ENCODE results near the gene ZFP36L2.

ZFP36L2 gene

GRCh38 chr2:43203373-43203772 is 23.0 kb downstream of the ZFP36L2 start:
- Histone ChIP-seq H3K4me1 (ENCODE audit: insufficient read depth, low read length) (no peaks in the 10 kb centered on the region), H3K9me3 (ENCODE audit: low read length) (no peaks in the 10 kb centered on the region), H2AFZ (ENCODE audit: low read depth, low read length) (no peak overlapping the region), H3K27me3 (ENCODE audit: insufficient read depth, low read length) (no peaks in the 10 kb centered on the region), H3K36me3 (ENCODE audit: insufficient read depth, low read length) (no peaks in the 10 kb centered on the region), H3K4me3 (ENCODE audit: low read length) (no peak overlapping the region)

- Histone ChIP-seq H2AFZ (ENCODE audit: low read depth, low read length) (no peak overlapping the region), H3K36me3 (ENCODE audit: insufficient read depth, low read length) (no peaks in the 10 kb centered on the region), H3K27me3 (ENCODE audit: insufficient read depth, low read length) (no peaks in the 10 kb centered on the region), H3K9me3 (ENCODE audit: low read length) (no peaks in the 10 kb centered on the region), H3K4me1 (ENCODE audit: insufficient read depth, low read length) (peaks cover 2% of the 10 kb centered on the region), H3K4me3 (ENCODE audit: low read length) (no peak overlapping the region)
Observed at GRCh38 chr2:43202289-43202688, 24.1 kb downstream of the ZFP36L2 start.

- no peak overlapping the region for H3K4me3 ChIP-seq (ENCODE audit: low read length)
- H3K9me3 ChIP-seq (ENCODE audit: low read length) = no peaks in the 10 kb centered on the region
- peaks cover 8% of the 10 kb centered on the region for H3K4me1 ChIP-seq (ENCODE audit: insufficient read depth, low read length)
- no peak overlapping the region for H2AFZ ChIP-seq (ENCODE audit: low read depth, low read length)
- no peaks in the 10 kb centered on the region for H3K36me3 ChIP-seq (ENCODE audit: insufficient read depth, low read length)
- H3K27me3 ChIP-seq (ENCODE audit: insufficient read depth, low read length) = no peaks in the 10 kb centered on the region
Observed at GRCh38 chr2:43201497-43201896, 24.9 kb downstream of the ZFP36L2 start.

- H3K36me3 ChIP-seq (ENCODE audit: insufficient read depth, low read length) = no peaks in the 10 kb centered on the region
Observed at GRCh38 chr2:43201016-43201415, 25.4 kb downstream of the ZFP36L2 start.

GRCh38 chr2:43199492-43200488 is 26.6 kb downstream of the ZFP36L2 start:
- Histone ChIP-seq H3K27me3 (ENCODE audit: insufficient read depth, low read length) (no peaks in the 10 kb centered on the region), H3K36me3 (ENCODE audit: insufficient read depth, low read length) (no peaks in the 10 kb centered on the region), H3K4me3 (ENCODE audit: low read length) (no peak overlapping the region), H2AFZ (ENCODE audit: low read depth, low read length) (no peak overlapping the region), H3K4me1 (ENCODE audit: insufficient read depth, low read length) (peaks cover 8% of the 10 kb centered on the region), H3K9me3 (ENCODE audit: low read length) (no peaks in the 10 kb centered on the region)

More at GRCh38 chr2:43201016-43201415, 25.4 kb downstream of the ZFP36L2 start:
- Histone ChIP-seq H3K9me3 (ENCODE audit: low read length) (no peaks in the 10 kb centered on the region), H3K27me3 (ENCODE audit: insufficient read depth, low read length) (no peaks in the 10 kb centered on the region), H3K4me3 (ENCODE audit: low read length) (no peak overlapping the region), H2AFZ (ENCODE audit: low read depth, low read length) (no peak overlapping the region), H3K4me1 (ENCODE audit: insufficient read depth, low read length) (peaks cover 8% of the 10 kb centered on the region)

GRCh38 chr2:43198263-43198662 is 28.1 kb downstream of the ZFP36L2 start:
- H2AFZ ChIP-seq (ENCODE audit: low read depth, low read length) = no peak overlapping the region
- no peak overlapping the region for H3K4me3 ChIP-seq (ENCODE audit: low read length)
- no peaks in the 10 kb centered on the region for H3K36me3 ChIP-seq (ENCODE audit: insufficient read depth, low read length)
- no peaks in the 10 kb centered on the region for H3K27me3 ChIP-seq (ENCODE audit: insufficient read depth, low read length)
- no peaks in the 10 kb centered on the region for H3K9me3 ChIP-seq (ENCODE audit: low read length)
- H3K4me1 ChIP-seq (ENCODE audit: insufficient read depth, low read length) = peaks cover 8% of the 10 kb centered on the region

- Histone ChIP-seq H3K27me3 (ENCODE audit: insufficient read depth, low read length) (no peaks in the 10 kb centered on the region), H3K36me3 (ENCODE audit: insufficient read depth, low read length) (no peaks in the 10 kb centered on the region), H3K9me3 (ENCODE audit: low read length) (no peaks in the 10 kb centered on the region), H2AFZ (ENCODE audit: low read depth, low read length) (no peak overlapping the region), H3K4me1 (ENCODE audit: insufficient read depth, low read length) (peaks cover 8% of the 10 kb centered on the region), H3K4me3 (ENCODE audit: low read length) (no peak overlapping the region)
Observed at GRCh38 chr2:43197588-43197896, 28.9 kb downstream of the ZFP36L2 start.

- peaks cover 8% of the 10 kb centered on the region for H3K4me1 ChIP-seq (ENCODE audit: insufficient read depth, low read length)
- no peaks in the 10 kb centered on the region for H3K36me3 ChIP-seq (ENCODE audit: insufficient read depth, low read length)
- no peaks in the 10 kb centered on the region for H3K9me3 ChIP-seq (ENCODE audit: low read length)
- H3K4me3 ChIP-seq (ENCODE audit: low read length) = no peak overlapping the region
- no peak overlapping the region for H2AFZ ChIP-seq (ENCODE audit: low read depth, low read length)
- no peaks in the 10 kb centered on the region for H3K27me3 ChIP-seq (ENCODE audit: insufficient read depth, low read length)
Observed at GRCh38 chr2:43196768-43197587, 29.4 kb downstream of the ZFP36L2 start.

- no peak overlapping the region for H2AFZ ChIP-seq (ENCODE audit: low read depth, low read length)
- H3K9me3 ChIP-seq (ENCODE audit: low read length) = no peaks in the 10 kb centered on the region
- no peak overlapping the region for H3K4me3 ChIP-seq (ENCODE audit: low read length)
- H3K36me3 ChIP-seq (ENCODE audit: insufficient read depth, low read length) = no peaks in the 10 kb centered on the region
- H3K27me3 ChIP-seq (ENCODE audit: insufficient read depth, low read length) = no peaks in the 10 kb centered on the region
- peaks cover 8% of the 10 kb centered on the region for H3K4me1 ChIP-seq (ENCODE audit: insufficient read depth, low read length)
Observed at GRCh38 chr2:43194121-43194869, 32.1 kb downstream of the ZFP36L2 start.

GRCh38 chr2:43193652-43194120 is 32.7 kb downstream of the ZFP36L2 start:
- Histone ChIP-seq H2AFZ (ENCODE audit: low read depth, low read length) (no peak overlapping the region), H3K27me3 (ENCODE audit: insufficient read depth, low read length) (no peaks in the 10 kb centered on the region), H3K4me1 (ENCODE audit: insufficient read depth, low read length) (peaks cover 8% of the 10 kb centered on the region), H3K9me3 (ENCODE audit: low read length) (no peaks in the 10 kb centered on the region), H3K36me3 (ENCODE audit: insufficient read depth, low read length) (no peaks in the 10 kb centered on the region), H3K4me3 (ENCODE audit: low read length) (no peak overlapping the region)

GRCh38 chr2:43192744-43193651 is 33.4 kb downstream of the ZFP36L2 start:
- Histone ChIP-seq H3K4me1 (ENCODE audit: insufficient read depth, low read length) (peaks cover 8% of the 10 kb centered on the region), H2AFZ (ENCODE audit: low read depth, low read length) (no peak overlapping the region), H3K9me3 (ENCODE audit: low read length) (no peaks in the 10 kb centered on the region), H3K36me3 (ENCODE audit: insufficient read depth, low read length) (no peaks in the 10 kb centered on the region), H3K4me3 (ENCODE audit: low read length) (no peak overlapping the region), H3K27me3 (ENCODE audit: insufficient read depth, low read length) (no peaks in the 10 kb centered on the region)

- Histone ChIP-seq H3K36me3 (ENCODE audit: insufficient read depth, low read length) (no peaks in the 10 kb centered on the region), H3K4me3 (ENCODE audit: low read length) (no peak overlapping the region), H3K4me1 (ENCODE audit: insufficient read depth, low read length) (peaks cover 4% of the 10 kb centered on the region), H3K9me3 (ENCODE audit: low read length) (no peaks in the 10 kb centered on the region), H2AFZ (ENCODE audit: low read depth, low read length) (no peak overlapping the region), H3K27me3 (ENCODE audit: insufficient read depth, low read length) (no peaks in the 10 kb centered on the region)
Observed at GRCh38 chr2:43191947-43192516, 34.4 kb downstream of the ZFP36L2 start.

All from neuron (in vitro differentiated cells).